ENCODE measurements around the gene NUTM2D.
"Not testable (repeated sequence)": the region's sequence is repeated elsewhere in the genome, so short reads cannot be mapped to it uniquely, and the experiment has no call there.

NUTM2D gene, protein sequence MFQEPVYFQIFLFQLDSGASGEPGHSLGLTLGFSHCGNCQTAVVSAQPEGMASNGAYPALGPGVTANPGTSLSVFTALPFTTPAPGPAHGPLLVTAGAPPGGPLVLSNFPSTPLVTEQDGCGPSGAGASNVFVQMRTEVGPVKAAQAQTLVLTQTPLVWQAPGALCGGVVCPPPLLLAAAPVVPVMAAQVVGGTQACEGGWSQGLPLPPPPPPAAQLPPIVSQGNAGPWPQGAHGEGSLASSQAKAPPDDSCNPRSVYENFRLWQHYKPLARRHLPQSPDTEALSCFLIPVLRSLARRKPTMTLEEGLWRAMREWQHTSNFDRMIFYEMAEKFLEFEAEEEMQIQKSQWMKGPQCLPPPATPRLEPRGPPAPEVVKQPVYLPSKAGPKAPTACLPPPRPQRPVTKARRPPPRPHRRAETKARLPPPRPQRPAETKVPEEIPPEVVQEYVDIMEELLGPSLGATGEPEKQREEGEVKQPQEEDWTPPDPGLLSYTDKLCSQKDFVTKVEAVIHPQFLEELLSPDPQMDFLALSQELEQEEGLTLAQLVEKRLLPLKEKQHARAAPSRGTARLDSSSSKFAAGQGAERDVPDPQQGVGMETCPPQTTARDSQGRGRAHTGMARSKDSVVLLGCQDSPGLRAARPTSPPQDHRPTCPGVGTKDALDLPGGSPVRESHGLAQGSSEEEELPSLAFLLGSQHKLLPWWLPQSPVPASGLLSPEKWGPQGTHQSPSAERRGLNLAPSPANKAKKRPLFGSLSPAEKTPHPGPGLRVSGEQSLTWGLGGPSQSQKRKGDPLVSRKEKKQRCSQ

DNA sequence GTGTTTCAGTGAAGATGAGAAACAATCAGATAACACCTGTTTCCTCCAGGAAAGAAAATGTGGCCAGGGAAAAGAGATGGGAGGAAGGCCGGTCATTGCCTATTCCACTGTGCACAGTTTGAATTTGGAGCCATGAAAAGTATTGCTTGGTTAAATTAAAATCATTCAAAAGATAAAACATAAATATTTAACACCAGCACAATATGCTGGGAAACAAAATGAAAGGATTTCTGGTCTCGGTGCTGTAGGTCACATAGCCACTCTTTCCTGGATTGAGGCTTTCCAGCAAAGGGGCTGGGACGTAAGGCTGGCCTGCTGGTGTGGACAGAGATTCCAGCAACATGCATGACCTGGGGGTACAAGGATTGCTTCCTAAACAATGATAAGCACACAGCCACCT is at the start of gene NUTM2D:
TSS of gene NUTM2D (plus strand) at position 301 of the 400 bp plus-strand sequence. CDS start 522 bp downstream, outside the sequence.
- not testable (repeated sequence) for DNase-seq

DNA sequence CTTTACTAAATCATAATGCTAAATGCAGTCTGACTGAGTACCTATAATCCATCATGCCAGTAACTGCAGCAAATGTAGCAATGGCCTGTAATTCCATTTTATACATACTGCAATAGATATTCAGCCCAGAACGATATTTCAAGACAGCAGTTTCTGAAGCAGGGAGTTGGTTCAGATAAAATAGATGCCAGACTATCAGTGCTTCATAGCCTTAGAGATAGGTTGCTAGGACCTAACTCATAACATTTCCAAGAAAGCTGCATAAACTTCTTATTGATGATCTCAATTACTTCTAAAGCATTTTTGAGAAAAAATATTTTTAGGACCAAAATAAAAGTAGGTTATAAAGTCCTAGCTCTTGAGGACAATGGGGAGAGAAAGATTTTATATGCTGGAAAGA is 48.8 kb upstream of the NUTM2D start:
- not testable (repeated sequence) for DNase-seq

DNA sequence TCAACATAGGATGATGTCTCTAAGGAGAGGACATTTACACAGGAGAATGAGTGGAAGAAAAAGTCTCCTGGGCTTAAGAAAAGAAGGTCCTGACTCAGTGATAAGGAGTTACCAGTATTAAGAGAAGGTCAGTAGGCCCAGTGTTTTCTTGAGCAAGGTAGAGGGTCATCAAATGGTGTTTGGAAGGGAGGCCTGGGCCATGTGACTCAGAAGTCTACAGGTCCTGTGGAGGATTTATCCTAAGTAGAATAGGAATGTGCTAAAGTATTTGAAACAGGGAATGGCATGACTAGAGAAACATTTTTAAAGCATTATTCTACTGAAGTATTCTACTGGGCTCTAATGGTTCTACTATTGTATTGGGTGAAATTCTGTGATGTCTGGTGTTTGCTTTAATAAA is 47.9 kb upstream of the NUTM2D start:
- DNase-seq: not testable (repeated sequence)

DNA sequence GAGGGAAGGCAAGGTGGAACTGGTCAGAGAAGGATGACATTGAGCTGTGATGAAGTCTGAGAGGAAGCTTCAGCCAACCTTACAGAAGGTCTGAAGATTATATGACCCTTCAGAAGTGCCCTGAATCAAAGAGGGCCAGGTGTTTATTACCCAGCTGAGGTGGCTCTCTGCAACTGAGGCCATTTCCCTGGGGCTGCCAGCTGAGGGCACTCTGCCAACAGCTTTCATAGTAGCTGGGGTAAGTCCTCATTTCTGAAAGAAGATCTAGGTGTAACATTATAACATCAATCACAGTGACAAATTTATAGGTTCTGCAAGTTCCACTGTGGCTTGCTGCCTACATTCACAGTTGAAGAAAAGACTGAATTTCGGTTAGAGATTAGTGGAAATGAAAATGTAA is 46.0 kb upstream of the NUTM2D start:
- DNase-seq: not testable (repeated sequence)

DNA sequence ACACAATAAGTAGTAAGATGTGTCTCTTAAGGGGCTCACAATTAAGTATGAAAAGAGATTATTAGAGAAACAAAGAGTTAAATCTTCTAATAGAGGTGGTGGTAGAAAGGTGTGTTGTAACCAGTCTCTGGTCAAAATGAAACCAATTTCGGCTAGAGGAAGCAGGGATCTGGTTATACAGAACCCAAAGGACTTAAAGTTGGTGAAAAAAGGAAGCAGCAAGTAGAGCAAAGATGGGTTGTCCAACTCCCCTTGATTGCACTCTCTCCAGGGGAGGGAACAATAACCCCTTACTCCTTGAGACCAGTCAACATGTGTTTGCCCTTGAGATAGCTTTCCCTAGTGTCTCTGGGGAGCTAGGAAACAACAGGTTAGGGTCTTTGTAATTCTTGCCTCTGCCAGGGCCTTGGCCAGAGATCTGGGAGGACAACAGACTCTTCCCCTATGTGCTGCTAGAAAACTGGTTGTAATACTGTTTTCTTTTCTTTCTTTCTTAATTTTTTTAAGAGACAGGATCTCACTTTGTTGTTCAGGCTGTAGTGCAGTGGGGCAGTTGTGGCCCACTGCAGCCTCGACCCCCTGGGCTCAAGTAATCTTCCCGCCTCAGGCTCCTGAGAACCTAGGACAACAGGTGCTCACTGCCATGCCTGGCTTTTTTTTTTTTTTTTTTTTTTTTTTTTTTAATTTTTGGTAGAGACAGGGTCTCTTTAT is 43.7 kb upstream of the NUTM2D start:
- DNase-seq: not testable (repeated sequence)

DNA sequence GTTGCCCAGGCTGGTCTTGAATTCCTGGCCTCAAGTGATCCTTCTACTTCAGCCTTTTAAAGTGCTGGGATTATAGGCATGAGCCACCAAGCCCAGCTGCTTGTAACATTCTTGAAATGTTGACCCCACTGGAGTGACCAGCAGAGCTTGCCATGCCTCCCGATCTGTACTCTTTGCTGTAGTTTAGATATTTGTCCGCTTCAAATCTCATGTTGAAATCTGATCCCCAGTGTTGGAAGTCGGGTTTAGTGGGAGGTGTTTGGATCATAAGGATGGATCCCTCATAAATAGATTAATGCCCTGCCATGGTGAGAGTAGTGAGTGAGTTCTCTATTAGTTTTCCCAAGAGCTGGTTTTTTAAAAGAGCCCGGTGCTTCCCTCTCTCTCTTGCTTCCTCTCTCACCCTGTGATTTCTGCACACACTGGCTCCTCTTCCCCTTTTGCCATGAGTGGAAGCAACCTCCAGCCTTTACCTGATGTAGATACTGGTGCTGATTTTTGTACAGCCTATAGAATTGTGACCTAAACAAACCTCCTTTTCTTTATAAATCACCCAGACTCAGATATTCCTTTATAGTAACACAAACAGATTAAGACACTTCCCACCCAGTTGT is 43.1 kb upstream of the NUTM2D start:
- DNase-seq: not testable (repeated sequence)

DNA sequence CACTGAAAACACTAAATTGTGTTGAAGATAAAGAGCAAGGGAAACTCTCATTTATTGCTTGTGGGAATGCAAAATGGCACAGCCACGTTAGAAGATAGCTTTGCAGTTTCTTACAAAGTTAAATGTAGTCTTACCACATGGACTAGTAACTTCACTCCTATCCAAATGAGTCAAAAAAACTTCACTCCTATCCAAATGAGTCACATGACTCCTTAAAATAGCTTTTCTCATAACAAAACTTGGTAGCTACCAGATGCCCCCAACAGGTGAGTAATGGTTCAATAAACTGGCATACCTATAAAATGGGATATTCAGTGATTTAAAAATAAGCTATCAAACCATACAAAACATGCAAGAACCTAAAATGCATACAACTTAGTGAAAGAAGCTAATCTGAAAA is 36.0 kb upstream of the NUTM2D start:
- not testable (repeated sequence) for DNase-seq

DNA sequence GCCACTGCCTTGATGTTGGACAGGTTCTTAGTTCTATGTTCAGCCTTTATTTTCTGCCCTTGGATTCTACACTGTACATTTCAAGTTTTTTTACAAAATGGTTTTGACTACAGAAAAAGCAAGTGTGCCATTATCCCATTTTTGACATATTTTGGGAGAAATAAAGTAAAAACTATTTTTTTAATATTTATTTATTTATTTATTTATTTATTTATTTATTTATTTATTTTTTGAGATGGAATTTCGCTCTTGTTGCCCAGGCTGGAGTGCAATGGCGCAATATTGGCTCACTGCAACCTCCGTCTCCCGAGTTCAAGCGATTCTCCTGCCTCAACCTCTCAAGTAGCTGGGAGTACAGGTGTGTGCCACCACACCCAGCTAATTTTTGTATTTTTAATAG is 33.0 kb upstream of the NUTM2D start:
- not testable (repeated sequence) for DNase-seq

DNA sequence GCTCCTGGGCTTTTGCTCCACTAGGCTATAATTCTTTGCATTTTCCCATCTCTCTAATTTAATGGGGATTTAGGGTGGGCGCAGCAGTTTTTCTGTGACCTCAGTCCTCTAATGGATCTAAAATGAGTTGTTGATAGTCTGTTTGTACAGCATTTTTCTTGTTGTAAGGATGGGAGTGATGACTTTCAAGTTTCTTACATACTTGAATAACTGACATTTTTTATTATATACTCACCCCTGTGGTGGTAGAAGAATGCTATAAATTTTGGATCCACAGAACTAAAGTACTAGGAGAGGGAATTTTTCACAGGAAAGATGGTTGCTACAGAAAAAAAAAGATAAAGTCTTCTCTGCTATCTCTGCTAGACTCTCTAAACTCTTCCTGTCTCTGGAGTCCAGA is 29.6 kb upstream of the NUTM2D start:
- DNase-seq: not testable (repeated sequence)

DNA sequence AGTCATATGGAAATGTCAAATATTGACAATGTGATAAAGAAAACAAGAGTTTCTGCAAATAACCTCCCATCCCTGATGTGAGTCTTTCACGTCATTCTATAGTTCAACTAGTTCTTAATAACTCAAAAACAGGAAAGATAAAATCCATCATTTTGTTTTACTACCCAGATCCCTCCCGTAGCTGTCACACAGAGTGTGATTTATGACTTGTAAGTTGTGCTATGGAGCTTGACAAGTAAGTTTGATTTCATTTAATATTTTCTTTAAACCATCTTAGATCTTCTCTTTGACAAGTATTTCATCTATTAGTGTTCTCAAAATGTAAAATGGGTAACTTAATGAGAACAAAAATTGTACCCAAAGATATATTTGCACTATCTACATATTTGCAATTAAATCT is 28.4 kb upstream of the NUTM2D start:
- not testable (repeated sequence) for DNase-seq

DNA sequence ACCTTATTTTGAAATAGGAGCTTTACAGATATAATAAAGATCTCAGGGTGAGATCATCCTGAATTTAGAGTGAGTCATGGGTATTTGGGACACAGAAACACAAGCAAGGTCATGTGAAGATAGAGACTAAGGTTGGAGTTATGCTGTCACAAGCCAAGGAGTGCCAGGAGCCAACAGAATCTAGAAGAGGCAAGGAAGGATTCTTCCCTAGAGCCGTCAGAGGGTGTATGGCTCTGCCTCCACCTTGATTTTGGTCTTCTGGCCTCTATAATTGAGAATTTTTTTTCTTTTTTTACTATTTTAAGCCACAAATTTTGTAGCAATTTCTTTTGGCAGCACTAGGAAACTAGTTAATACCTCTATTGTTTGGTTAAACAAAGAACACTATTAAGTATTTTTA is 24.9 kb upstream of the NUTM2D start:
- DNase-seq: not testable (repeated sequence)

DNA sequence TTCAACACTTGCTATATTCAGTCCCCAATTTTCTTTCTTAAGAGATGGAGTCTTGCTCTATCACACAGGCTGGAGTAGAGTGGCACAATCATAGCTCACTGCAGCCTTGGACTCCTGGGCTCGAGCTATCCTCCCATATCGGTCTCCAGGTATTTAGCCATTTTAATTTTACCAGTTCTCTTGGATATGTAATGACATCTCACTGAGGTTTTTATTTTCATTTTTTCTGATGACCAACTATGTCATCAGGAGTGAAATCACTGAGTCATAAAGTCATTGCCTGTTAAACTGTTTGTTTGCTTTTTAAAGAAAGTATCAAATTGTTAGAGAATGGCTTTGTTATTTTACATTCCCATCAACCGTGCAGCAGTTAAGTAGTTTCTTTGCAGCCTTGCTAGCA is 17.1 kb upstream of the NUTM2D start:
- DNase-seq: not testable (repeated sequence)

DNA sequence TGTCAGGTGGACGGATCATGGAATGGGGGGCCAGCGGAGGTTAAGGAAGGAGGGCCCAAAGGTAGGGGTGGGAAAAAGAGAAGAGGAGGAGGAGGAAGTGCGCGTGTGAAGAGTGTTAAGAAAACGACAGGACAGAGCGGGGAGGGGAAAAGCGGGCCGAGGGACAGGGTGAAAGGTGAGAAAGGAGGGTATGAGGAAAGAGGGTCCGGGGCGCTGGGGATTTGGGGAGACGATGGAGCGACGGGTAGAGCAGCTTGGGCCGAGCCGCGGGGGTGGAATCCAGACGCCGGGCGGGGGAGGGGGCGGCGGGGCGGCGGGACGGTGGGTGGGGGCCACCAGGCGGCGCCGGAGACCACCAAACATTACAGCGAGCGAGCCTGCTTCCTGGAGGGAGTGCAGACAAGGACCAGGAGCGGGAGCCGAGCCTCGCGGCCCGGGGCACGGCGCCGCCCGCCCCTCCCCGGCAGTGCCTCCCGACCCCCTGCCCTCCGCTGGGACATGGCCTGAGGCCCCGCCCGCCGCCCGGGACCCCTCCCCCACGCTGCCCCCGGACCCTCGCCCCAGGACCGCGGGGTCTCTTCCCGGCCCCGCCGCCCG is 15.9 kb upstream of the NUTM2D start:
- not testable (repeated sequence) for DNase-seq

DNA sequence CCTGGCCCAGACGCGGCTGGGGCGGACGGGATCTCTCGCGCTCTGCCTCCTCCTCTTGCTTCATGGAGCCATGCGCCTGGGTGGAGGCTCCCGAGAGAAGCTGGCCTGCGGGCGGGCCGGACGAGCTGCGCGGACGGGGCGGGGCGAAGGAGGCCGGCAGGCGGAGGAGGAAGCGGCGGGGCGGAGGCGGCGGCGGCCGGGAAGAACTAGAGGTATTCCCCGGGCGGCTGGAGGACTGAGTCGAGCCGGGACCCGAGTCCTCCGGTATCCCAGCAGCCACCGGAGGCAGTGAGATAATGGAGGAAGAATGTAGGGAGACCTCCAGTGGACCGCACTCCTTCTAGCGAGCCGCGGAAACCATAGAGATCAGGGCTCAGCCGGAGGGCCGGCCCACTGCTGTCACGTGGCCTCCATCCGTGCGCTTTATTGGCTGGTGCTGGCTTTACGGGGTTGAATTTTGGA is 15.3 kb upstream of the NUTM2D start:
- DNase-seq: peak; percentile 86 to 91

DNA sequence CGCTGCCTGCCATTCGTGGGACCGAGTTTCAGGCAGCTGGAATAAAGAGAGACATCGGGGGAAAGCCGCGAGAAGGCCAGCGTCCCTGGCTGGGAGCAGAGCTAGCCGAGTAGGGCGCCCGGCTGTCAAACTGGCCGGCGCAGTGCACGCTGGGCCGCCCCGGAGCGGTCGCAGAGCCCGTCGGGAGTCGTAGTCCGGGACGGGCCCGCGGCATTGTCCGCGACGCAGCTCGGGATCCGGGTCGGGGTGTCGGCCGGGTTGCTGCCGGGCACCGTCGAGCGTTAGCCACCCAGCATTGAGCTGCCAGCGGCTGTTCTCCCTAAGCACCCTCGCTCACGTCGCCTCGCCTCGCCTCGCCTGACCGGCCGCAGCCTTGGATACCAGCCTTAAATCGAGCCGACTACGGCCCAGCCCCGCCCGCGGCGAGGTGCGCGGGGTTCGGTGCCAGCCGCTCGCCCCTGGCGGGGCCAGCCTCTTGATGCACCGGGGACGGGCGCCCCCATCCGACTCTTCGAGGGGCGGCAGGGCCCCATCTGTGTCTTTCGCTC is 14.8 kb upstream of the NUTM2D start:
- peak; percentile 83 to 85 for DNase-seq

DNA sequence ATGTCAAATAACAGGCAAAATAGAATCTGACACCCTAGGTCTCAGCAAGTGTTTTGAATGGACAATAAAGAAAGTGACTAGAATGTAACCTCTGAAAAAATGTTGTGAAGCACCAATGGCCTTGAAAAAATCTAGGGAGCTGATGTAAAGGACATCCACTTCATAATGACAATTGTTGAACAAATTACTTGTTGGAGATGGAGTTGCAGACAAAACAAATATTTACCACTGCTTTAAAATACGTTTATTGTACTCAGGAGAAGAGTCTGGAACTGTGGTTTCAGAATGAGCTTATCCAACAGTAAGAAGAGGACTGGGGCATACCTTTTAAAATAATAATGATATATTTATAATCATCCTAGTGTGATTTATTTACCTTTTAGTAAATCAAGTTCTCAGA is 11.8 kb upstream of the NUTM2D start:
- DNase-seq: not testable (repeated sequence)

DNA sequence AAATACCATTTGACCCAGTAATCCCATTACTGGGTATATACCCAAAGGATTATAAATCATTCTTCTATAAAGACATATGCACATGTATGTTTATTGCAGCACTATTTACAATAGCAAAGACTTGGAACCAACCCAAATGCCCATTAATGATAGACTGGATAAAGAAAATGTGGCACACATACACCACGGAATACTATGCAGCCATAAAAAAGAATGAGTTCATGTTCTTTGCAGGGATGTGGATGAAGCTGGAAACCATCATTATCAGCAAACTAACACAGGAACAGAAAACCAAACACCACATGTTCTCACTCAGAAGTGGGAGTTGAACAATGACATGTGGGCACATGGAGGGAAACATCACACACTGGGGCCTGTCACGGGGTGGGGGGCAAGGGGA is 7.4 kb upstream of the NUTM2D start:
- DNase-seq: not testable (repeated sequence)

DNA sequence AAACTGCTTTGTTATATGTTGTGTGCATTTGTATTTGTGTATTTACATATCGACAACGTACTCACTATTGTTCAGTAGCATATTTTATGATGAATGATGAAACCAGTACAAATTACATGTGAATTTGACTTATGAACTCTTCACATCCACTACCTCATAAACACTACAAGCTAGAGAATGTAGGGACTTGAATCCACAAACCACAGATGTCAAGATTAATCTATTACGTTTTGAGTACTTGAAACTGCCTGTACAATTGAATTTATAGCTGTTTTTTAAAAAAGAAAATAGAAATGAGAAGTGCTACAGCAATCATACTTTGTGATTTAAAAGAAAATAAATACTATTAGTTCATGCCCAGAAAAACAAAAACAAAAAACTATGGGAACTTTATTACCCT is 4.7 kb upstream of the NUTM2D start:
- DNase-seq: not testable (repeated sequence)

DNA sequence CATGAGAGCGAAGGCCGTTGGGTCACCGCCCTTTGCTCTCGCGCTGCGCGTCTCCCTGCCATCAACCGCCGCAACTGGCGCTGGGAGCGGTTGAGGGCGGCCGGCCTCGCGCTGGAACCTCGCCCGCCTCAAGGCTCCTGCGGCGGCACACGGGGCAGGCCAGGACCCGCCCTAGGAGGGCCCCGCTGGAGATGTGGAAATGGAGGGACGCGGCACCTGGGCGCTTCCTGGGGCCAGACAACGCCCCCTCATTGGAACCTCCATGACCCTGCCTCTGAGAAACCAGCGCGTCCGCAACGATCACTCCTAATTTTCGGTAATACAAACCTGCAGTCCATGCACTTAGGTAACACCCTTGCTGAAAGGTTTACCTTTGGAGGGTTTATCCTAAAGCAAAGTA is 2.4 kb upstream of the NUTM2D start:
- DNase-seq: not testable (repeated sequence)

DNA sequence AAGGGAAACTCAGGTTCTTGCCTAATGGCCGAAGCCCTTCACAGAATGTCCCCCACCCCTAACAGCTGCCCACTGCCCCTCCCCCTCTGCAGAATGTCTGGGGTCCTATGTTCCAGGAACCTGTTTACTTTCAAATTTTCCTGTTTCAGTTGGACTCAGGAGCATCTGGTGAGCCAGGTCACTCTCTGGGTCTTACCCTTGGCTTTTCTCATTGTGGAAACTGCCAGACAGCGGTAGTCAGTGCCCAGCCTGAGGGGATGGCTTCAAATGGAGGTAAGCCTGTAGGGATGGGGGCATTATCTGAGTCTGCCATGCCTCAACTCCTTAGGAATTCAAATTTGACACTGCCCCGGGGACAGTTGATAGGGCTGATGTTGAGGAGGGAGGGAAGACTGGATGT is 615 bp downstream of the NUTM2D start:
- DNase-seq: not testable (repeated sequence)

DNA sequence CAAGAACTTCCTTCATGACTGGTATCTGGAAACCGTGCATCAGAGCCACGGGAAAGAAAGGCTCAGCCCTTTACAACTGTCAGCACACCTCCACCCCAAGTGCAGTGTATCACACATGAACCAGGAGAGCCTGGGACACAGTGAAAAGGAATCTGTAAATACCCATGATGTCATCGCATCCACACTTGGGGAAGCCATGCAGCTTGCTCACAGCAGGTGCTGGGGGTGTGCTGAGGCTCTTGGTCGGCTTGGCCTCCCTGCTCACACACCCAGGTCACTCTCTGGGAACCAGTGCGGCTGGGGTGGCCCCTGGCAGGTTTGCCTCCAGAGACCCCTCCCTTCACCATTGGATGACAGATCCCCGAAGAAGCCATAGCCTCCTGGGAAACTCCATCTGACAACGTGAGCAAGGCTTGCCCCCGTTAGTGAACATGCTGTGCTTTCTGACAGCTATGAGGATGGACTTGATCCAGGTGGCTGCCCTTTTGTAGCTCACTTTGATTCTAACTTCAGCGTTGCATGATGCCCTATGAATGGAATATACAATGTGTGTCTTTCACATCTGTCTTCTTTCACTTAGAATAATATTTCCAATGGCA is 12.1 kb downstream of the NUTM2D start:
- DNase-seq: not testable (repeated sequence)
